GM19372 (cell line): ENCODE measurements around the gene EEA1.
"Not testable (repeated sequence)": the region's sequence is repeated elsewhere in the genome, so short reads cannot be mapped to it uniquely, and the experiment has no call there.

ENCODE experiments used
- ATAC-seq: cut with Tn5 transposase; IDR thresholded peaks from one replicate; pipeline ENCODE4 v1.9.1; 2021; ENCODE audit warnings: mild to moderate bottlenecking, low read depth, moderate library complexity; ENCODE audit not compliant: unreplicated experiment

Gene EEA1

GRCh38 chr12:92759634-92760268, 169.3 kb downstream of the EEA1 start:
- no peak for ATAC-seq

GRCh38 chr12:92757597-92758121, 171.4 kb downstream of the EEA1 start:
- no peak for ATAC-seq

- ATAC-seq: no peak
Measured at GRCh38 chr12:92756898-92757596, 172.0 kb downstream of the EEA1 start.

GRCh38 chr12:92753976-92754885, 174.9 kb downstream of the EEA1 start:
- no peak for ATAC-seq

GRCh38 chr12:92749691-92750090, 179.4 kb downstream of the EEA1 start:
- not testable (repeated sequence) for ATAC-seq

- ATAC-seq: no peak
Measured at GRCh38 chr12:92747151-92747550, 181.9 kb downstream of the EEA1 start.

- no peak for ATAC-seq
Measured at GRCh38 chr12:92745856-92746550, 183.1 kb downstream of the EEA1 start.

- ATAC-seq: no peak
Measured at GRCh38 chr12:92743026-92743425, 186.1 kb downstream of the EEA1 start.

- no peak for ATAC-seq
Measured at GRCh38 chr12:92740411-92740810, 188.7 kb downstream of the EEA1 start.

- ATAC-seq: no peak
Measured at GRCh38 chr12:92739113-92739512, 190.0 kb downstream of the EEA1 start.

GRCh38 chr12:92737855-92738850, 190.9 kb downstream of the EEA1 start:
- ATAC-seq: no peak

GRCh38 chr12:92736605-92737004, 192.5 kb downstream of the EEA1 start:
- ATAC-seq: no peak

GRCh38 chr12:92735131-92735721, 193.9 kb downstream of the EEA1 start:
- ATAC-seq: no peak

GRCh38 chr12:92733661-92734060, 195.4 kb downstream of the EEA1 start:
- no peak for ATAC-seq

- no peak for ATAC-seq
Measured at GRCh38 chr12:92733181-92733580, 195.9 kb downstream of the EEA1 start.

- ATAC-seq: no peak
Measured at GRCh38 chr12:92732716-92733115, 196.4 kb downstream of the EEA1 start.

GRCh38 chr12:92732216-92732615, 196.9 kb downstream of the EEA1 start:
- ATAC-seq: no peak

- ATAC-seq: no peak
Measured at GRCh38 chr12:92730758-92731157, 198.3 kb downstream of the EEA1 start.

GRCh38 chr12:92729773-92730305, 199.3 kb downstream of the EEA1 start:
- no peak for ATAC-seq
